Superior temporal gyrus (tissue), 1 donor: ENCODE data around the gene ING5.

ENCODE experiments used
- DNase-seq: peaks from one replicate; pipeline ENCODE4 v3.0.0-alpha.2; 2016; ENCODE audit errors: extremely low spot score

Gene ING5

GRCh38 chr2:241672243-241673188 lies 29.3 kb upstream of the ING5 start:
- no peak for DNase-seq

DNA sequence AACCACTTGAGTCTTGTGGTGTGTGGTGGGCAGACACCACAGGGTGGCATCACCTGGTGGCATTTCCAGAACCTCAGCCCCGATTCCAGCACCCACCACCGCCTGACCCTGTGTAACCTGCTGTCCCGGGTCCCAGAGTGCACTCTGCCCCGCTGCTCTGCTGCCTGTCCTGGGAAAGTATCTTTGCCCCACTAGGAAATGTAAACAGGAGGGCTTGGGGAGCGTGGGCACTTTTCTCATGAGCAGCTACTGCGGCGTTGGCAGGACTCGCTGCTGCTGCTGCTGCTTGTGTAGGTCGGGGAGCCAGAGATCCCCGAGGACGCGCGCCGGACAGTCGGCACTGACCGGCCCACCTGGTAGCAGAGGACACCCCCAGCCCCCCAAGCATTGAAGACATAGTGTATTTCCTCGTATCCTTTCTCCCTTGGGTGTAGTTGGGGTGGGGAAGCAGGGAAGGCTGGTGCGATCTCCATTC lies 28.6 kb upstream of the ING5 start:
- DNase-seq = no peak

DNA sequence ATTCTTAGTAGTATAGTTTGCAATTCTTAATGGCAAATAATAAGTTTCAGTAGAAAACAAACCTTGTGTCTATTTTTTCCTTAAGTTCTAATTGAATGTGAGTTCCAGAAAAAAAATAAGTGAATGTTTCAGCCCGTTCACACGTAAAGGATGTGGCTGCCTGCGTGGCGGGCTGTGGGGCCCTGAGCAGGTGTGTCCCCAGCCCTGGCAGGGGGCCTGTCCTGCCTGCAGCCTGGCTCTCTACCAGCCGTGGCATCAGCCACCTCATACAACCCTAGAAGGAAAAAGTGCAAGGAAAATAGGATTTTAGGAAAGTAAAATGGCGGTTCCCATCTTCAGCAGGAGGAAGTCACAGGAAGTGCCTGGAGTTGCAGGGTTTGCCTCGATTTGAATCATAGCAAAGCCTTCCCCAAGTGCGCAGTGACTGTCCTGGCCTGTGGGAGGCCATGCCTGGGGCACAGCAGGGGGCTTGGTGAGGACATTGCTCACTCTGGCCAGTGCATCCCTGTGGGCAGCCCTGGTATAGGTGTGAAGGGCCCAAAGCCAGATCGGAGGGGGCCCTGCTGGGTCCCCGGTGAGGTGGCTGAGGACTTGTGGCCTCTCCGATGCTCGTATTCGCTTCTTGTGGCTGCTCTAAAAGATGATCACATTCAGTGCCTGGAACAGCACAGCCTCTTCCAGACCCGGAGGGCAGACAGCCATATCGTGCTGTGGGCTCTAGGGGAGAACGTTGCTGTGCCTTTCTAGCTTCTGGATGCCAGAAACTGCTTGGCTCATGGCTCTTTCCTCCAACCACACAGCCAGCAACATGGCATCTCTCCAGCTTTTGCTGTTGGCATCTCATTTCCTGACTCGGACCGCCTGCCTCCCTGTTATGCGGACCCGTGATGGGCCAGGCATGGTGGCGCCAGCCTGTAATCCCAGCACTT lies 27.8 kb upstream of the ING5 start:
- peak; percentile 36 for DNase-seq

DNA sequence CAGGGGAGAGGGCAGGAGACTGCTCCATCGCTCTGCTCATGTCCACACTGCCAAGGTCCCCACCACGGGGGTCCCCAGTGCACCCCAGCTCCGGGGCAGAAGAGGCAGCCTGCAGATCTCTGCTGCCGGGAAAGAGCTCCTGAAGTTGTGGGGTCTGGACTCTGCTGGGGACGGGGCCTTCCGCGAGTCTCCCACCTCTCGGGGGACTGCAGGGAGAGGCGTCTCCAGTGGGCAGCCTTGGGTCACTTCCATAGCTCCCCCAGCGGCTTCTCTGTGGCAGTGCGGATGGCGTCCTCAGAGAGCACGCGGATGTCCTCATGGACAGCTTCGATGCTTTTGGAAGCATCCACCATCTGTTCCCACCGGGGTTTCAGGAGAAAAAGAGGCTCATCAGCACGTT lies 26.0 kb upstream of the ING5 start:
- DNase-seq = no peak

GRCh38 chr2:241676665-241677064 lies 25.2 kb upstream of the ING5 start:
- DNase-seq = no peak

- no peak for DNase-seq
These were observed 24.4 kb upstream of the ING5 start for GRCh38 chr2:241677392-241677791.

GRCh38 chr2:241678307-241678706 lies 23.5 kb upstream of the ING5 start:
- no peak for DNase-seq

- DNase-seq = no peak
These were observed 22.9 kb upstream of the ING5 start for GRCh38 chr2:241678784-241679540.

- no peak for DNase-seq
These were observed 21.8 kb upstream of the ING5 start for GRCh38 chr2:241680044-241680443.

- no peak for DNase-seq
These were observed 20.8 kb upstream of the ING5 start for GRCh38 chr2:241680827-241681599.

- no peak for DNase-seq
These were observed 15.6 kb upstream of the ING5 start for GRCh38 chr2:241686324-241686649.

GRCh38 chr2:241686650-241687425 lies 15.0 kb upstream of the ING5 start, which contains the start of gene DTYMK:
Gene DTYMK (minus strand): TSS chr2:241686815. CDS start chr2:241686783, 32 bp downstream.
- peak; percentile 98 for DNase-seq

GRCh38 chr2:241689306-241689705 lies 12.5 kb upstream of the ING5 start:
- DNase-seq = no peak

GRCh38 chr2:241690202-241690717 lies 11.6 kb upstream of the ING5 start:
- DNase-seq = no peak

GRCh38 chr2:241692448-241692847 lies 9.4 kb upstream of the ING5 start:
- DNase-seq = no peak

DNA sequence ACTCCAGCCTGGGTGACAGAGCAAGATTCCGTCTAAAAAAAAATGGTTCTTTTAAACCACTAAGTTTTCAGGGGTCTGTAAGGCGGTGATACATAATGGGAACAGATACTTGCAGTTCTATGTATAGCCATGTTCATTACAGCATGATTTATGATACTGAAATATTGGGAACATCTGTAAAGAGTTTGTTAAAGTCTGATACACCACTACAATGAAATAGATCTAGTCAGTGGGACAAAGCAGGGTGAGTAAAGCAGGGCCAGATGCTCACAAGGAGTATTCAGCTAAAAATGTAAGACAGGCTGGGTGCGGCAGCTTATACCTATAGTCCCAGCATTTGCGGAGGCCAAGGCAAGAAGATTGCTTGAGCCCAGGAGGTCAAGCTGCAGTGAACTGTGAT lies 6.2 kb upstream of the ING5 start:
- DNase-seq = no peak

- no peak for DNase-seq
These were observed 765 bp upstream of the ING5 start for GRCh38 chr2:241701149-241701398.

- peak; percentile 71 for DNase-seq
These were observed 554 bp downstream of the ING5 start for GRCh38 chr2:241702155-241703031.

DNA sequence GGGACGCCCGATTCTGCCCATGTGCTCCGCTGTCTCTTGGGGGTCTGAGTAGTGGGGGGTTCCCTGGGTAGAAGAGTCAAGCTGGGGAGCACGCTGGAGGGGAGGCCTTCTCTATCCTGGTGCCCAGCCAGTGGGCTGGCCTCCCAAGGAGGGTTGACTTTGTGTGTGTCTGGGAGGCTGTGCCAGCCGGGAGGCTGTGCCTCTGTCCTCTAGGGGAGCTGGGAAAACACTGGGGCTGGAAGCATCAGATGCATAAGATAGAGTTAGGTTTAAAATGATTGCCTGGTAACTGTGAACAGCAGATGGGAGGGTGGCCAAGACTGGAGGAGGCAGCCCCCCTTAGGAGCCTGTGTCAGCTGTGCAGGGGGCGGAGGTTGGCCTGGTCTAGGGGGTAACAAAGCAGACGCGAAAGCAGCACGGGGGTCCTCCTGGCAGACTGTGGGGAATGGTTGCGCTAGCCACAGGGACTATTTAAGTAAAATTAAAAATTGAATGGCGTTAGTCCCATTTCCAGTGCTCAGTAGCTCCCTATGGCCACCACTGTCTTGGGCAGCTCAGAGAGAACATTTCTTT lies 1.3 kb downstream of the ING5 start:
- peak; percentile 20 for DNase-seq
